A549 (cell line): ENCODE data around the gene CDC73. TPM values are rescaled to one million over a fixed set of nuclear protein-coding genes. Genes with fewer than 3 reads are reported as not detected.
"Not testable (repeated sequence)": the region's sequence is repeated elsewhere in the genome, so short reads cannot be mapped to it uniquely, and the experiment has no call there.

ENCODE experiments used
- ATAC-seq, 2 experiments: fragments of 200-7000 bp in 1 of 2; fragments of >200 bp in 1 of 2; cut with Nextera tagmentation in 1 of 2; cut with Tn5 transposase in 1 of 2; 3 replicates each; pipeline versions ENCODE4 v1.8.0 to v1.9.1; 2018 to 2020; ENCODE audit warnings: mild to moderate bottlenecking in 1 of 2, moderate library complexity in 1 of 2
- CTCF ChIA-PET: fragments of 300-600 bp; sonication (Branson Sonifier 250); formaldehyde crosslinking; extraction: SDS; loops from one replicate; lab custom pipeline; 2021; ENCODE audit warnings: antibody characterized with exemption, inconsistent platforms; lab: Yijun Ruan, JAX
- POLR2A ChIA-PET: fragments of 350-600 bp; formaldehyde crosslinking; extraction: SDS; loops from one replicate; lab custom pipeline; 2021; ENCODE audit warnings: antibody characterized with exemption, inconsistent platforms; lab: Yijun Ruan, JAX
- DNase-seq, 2 experiments: peaks; one replicate each; pipeline versions ENCODE4 v3.0.0 to v3.0.0-alpha.2; 2011 to 2016; ENCODE audit warnings: low read depth in 1 of 2, low spot score in 1 of 2
- FAIRE-seq: peaks from 2 replicates; lab custom pipeline; 2011; peaks lifted over from hg19 to GRCh38; lab: Jason Lieb, UNC
- H3K27ac ChIP-seq, 2 experiments: fragments of >200 bp; sonication (Bioruptor Twin); formaldehyde crosslinking; 3 replicates each; pipeline ENCODE4 v1.5.1; 2016 to 2017
- H3K4me1 ChIP-seq: fragments of >200 bp; sonication (Bioruptor Twin); formaldehyde crosslinking; 3 replicates; pipeline ENCODE4 v1.6.1; 2016
- H3K4me2 ChIP-seq: fragments of >200 bp; sonication (Bioruptor Twin); formaldehyde crosslinking; 3 replicates; pipeline ENCODE4 v1.6.1; 2016
- H3K4me3 ChIP-seq: fragments of >200 bp; sonication (Bioruptor Twin); formaldehyde crosslinking; 3 replicates; pipeline ENCODE4 v1.5.1; 2016
- H3K9me3 ChIP-seq: fragments of >200 bp; sonication (Bioruptor Twin); formaldehyde crosslinking; 3 replicates; pipeline ENCODE4 v1.6.1; 2016
- CBX2 ChIP-seq: fragments of 200-600 bp; sonication (generic); IDR thresholded peaks from 2 replicates; pipeline ENCODE4 v1.6.1; 2016; ENCODE audit warnings: low read depth, mild to moderate bottlenecking, borderline replicate concordance
- CEBPB ChIP-seq, 2 experiments: fragments of >200 bp in 1 of 2; sonication (Bioruptor Twin) in 1 of 2; formaldehyde crosslinking in 1 of 2; IDR thresholded peaks; 2 replicates each; pipeline ENCODE4 v1.6.1; 2012 to 2016
- CHD2 ChIP-seq: fragments of 150-350 bp; IDR thresholded peaks from 2 replicates; pipeline ENCODE4 v1.6.1; 2014; ENCODE audit warnings: low read length; ENCODE audit not compliant: partially characterized antibody
- E2F6 ChIP-seq: IDR thresholded peaks from 2 replicates; pipeline ENCODE4 v1.6.1; 2012; ENCODE audit warnings: low read depth, borderline replicate concordance
- EHF ChIP-seq: fragments of 250-450 bp; sonication (Bioruptor Pico); IDR thresholded peaks from 2 replicates; pipeline ENCODE4 v1.5.0; 2020; ENCODE audit warnings: mild to moderate bottlenecking
- ELK1 ChIP-seq: fragments of 150-350 bp; IDR thresholded peaks from 2 replicates; pipeline ENCODE4 v1.6.1; 2014; ENCODE audit warnings: low read depth, mild to moderate bottlenecking, low read length
- ESRRA ChIP-seq: fragments of 150-350 bp; IDR thresholded peaks from 2 replicates; pipeline ENCODE4 v1.6.1; 2014; ENCODE audit warnings: mild to moderate bottlenecking, low read length, borderline replicate concordance
- FOXS1 ChIP-seq: fragments of 250-450 bp; sonication (Bioruptor Pico); IDR thresholded peaks from 2 replicates; pipeline ENCODE4 v1.5.0; 2020; ENCODE audit warnings: mild to moderate bottlenecking, moderate library complexity
- HDAC2 ChIP-seq: fragments of 200-600 bp; sonication (generic); IDR thresholded peaks from 2 replicates; pipeline ENCODE4 v1.6.1; 2016
- HES2 ChIP-seq: fragments of >200 bp; sonication (Bioruptor Twin); formaldehyde crosslinking; IDR thresholded peaks from 2 replicates; pipeline ENCODE4 v1.6.1; 2016
- MAFK ChIP-seq: fragments of 450-650 bp; IDR thresholded peaks from 2 replicates; pipeline ENCODE4 v1.6.1; 2014; ENCODE audit not compliant: partially characterized antibody
- MAX ChIP-seq: IDR thresholded peaks from 2 replicates; pipeline ENCODE4 v1.6.1; 2012
- MAZ ChIP-seq: fragments of 150-350 bp; IDR thresholded peaks from 2 replicates; pipeline ENCODE4 v1.6.1; 2014; ENCODE audit warnings: antibody characterized with exemption, low read depth, low read length, borderline replicate concordance
- MYC ChIP-seq: IDR thresholded peaks from 2 replicates; pipeline ENCODE4 v1.6.1; 2012; ENCODE audit warnings: mild to moderate bottlenecking, inconsistent platforms, low read length, improper control_type of control experiment, borderline replicate concordance
- NPAS2 ChIP-seq: fragments of 250-450 bp; sonication (Bioruptor Pico); IDR thresholded peaks from 2 replicates; pipeline ENCODE4 v1.8.0; 2022; ENCODE audit warnings: mild to moderate bottlenecking, moderate library complexity, borderline replicate concordance
- POLR2A ChIP-seq: IDR thresholded peaks from 2 replicates; pipeline ENCODE4 v1.6.1; 2012; ENCODE audit warnings: mild to moderate bottlenecking, low read length
- POLR2AphosphoS2 ChIP-seq: conservative IDR thresholded peaks from 2 replicates; pipeline ENCODE4 v1.6.1; 2012; ENCODE audit warnings: low read length, improper control_type of control experiment, inconsistent platforms
- REST ChIP-seq: fragments of 200-600 bp; sonication (generic); IDR thresholded peaks from 2 replicates; pipeline ENCODE4 v1.6.1; 2016; ENCODE audit warnings: antibody characterized with exemption, mild to moderate bottlenecking, moderate library complexity
- SMC3 ChIP-seq: fragments of >200 bp; sonication (Bioruptor Twin); formaldehyde crosslinking; IDR thresholded peaks from 3 replicates; pipeline ENCODE4 v1.6.1; 2018; ENCODE audit warnings: inconsistent platforms
- TFCP2L1 ChIP-seq: fragments of 250-450 bp; sonication (Bioruptor Pico); IDR thresholded peaks from 2 replicates; pipeline ENCODE4 v1.5.0; 2021; ENCODE audit warnings: mild to moderate bottlenecking
- ZFP36 ChIP-seq: fragments of 450-650 bp; IDR thresholded peaks from 2 replicates; pipeline ENCODE4 v1.6.1; 2014; ENCODE audit warnings: borderline replicate concordance; ENCODE audit not compliant: partially characterized antibody
- ZNF302 ChIP-seq: fragments of 250-450 bp; sonication (Bioruptor Pico); IDR thresholded peaks from 2 replicates; pipeline ENCODE4 v1.9.0; 2021; ENCODE audit warnings: inconsistent platforms, mild to moderate bottlenecking, moderate library complexity
- ZSCAN20 ChIP-seq: fragments of 250-450 bp; sonication (Bioruptor Pico); IDR thresholded peaks from 2 replicates; pipeline ENCODE4 v1.8.0; 2022; ENCODE audit warnings: mild to moderate bottlenecking, moderate library complexity
- WGBS: methylation state at CpG from one replicate; pipeline ENCODE4 v1.1.6; 2017; ENCODE audit errors: missing lambda C conversion rate; 5-methylcytosine and 5-hydroxymethylcytosine counted together
- polyA plus RNA-seq, 4 experiments: library from polyadenylated mRNA; depleted of rRNA in 3 of 4; stranded (reverse); fragments of >200 nt; fragmentation: RNase III in 1 of 4; extraction: RNeasy Plus Mini Kit Qiagen cat#74134 plus additional on column Dnase treatment in 1 of 4; gene quantifications; 2 replicates in 3 of 4; 3 replicates in 1 of 4; pipeline ENCODE4 v1.2.3, GENCODE V29; 2011 to 2017

CDC73 gene
- polyA plus RNA-seq, 2 of the 4 experiments (the other 2 are of a cell fraction) = 42.2 to 77.9 TPM

GRCh38 chr1:193221651-193222050 is 99.8 kb downstream of the CDC73 start:
- FAIRE-seq = no peak
- TF ChIP-seq ZFP36 (no peak), POLR2A (no peak), CHD2 (no peak), SMC3 (no peak), POLR2AphosphoS2 (no peak), E2F6 (no peak), EHF (CRISPR knock-in tag) (no peak), CEBPB (IDR thresholded peaks at IDR 0.05) (no peak), MAZ (no peak), FOXS1 (no peak), CBX2 (no peak), ESRRA (no peak), HDAC2 (no peak), ELK1 (no peak), MYC (no peak), ZNF302 (CRISPR knock-in tag) (no peak)
- TF ChIP-seq, all 56 proteins: peak for 0
- Histone ChIP-seq H3K27ac (no peak overlapping the region), H3K4me2 (no peak overlapping the region), H3K4me3 (no peak overlapping the region), H3K4me1 (peaks cover 5% of the 10 kb centered on the region; the same call in 1 of the 3 replicates), H3K9me3 (no peaks in the 10 kb centered on the region)
- POLR2A ChIA-PET = no interaction called here
- no peak for DNase-seq
- CTCF ChIA-PET = no interaction called here
- ATAC-seq = no peak

- no peak for ATAC-seq
- CTCF ChIA-PET = no interaction called here
- WGBS = 88% methylated on average over 8 of the region's 8 CpGs
- H3K4me1 ChIP-seq = peaks cover 5% of the 10 kb centered on the region; the same call in 1 of the 3 replicates
- POLR2A ChIA-PET = no interaction called here
- H3K9me3 ChIP-seq = no peaks in the 10 kb centered on the region
- FAIRE-seq = no peak
- TF ChIP-seq REST (no peak), MAX (no peak)
- TF ChIP-seq, all 56 proteins: peak for 0
- H3K4me2 ChIP-seq = no peak overlapping the region
- DNase-seq = no peak
- no peak overlapping the region for H3K27ac ChIP-seq
- no peak overlapping the region for H3K4me3 ChIP-seq
Observed at GRCh38 chr1:193222056-193222615, 100.3 kb downstream of the CDC73 start.

GRCh38 chr1:193229136-193229535 is 107.3 kb downstream of the CDC73 start:
- ChIA-PET CTCF (no interaction called here), POLR2A (no interaction called here)
- peaks cover 9% of the 10 kb centered on the region for H3K4me1 ChIP-seq
- 0 out of 3 replicates have a peak overlapping the region, but pooled peaks have one; percentile 7 for H3K4me2 ChIP-seq
- FAIRE-seq = no peak
- 65% methylated on average over 3 of the region's 3 CpGs for WGBS
- no peaks in the 10 kb centered on the region for H3K9me3 ChIP-seq
- no peak overlapping the region for H3K27ac ChIP-seq
- DNase-seq = peak in 1 of 2 experiments; percentile 6
- no peak; a peak in 1 of 6 replicates for ATAC-seq
- H3K4me3 ChIP-seq = no peak overlapping the region
- TF ChIP-seq ZSCAN20 (CRISPR knock-in tag) = no peak
- no peak for TF ChIP-seq TFCP2L1
- TF ChIP-seq MAFK = no peak
- TF ChIP-seq E2F6 = no peak
- TF ChIP-seq HES2 = no peak
- no peak for TF ChIP-seq NPAS2 (CRISPR knock-in tag)
- no peak for TF ChIP-seq ELK1

- H3K4me3 ChIP-seq, ATAC-seq, POLR2A ChIA-PET, H3K27ac ChIP-seq, H3K9me3 ChIP-seq, DNase-seq, CTCF ChIA-PET, H3K4me1 ChIP-seq, H3K4me2 ChIP-seq, FAIRE-seq: not testable (repeated sequence)
Observed at GRCh38 chr1:193231146-193231545, 109.3 kb downstream of the CDC73 start.
